Limb (tissue), 2 donors: Measurements from ENCODE around the gene SLC37A3.
"Not testable (repeated sequence)": the region's sequence is repeated elsewhere in the genome, so short reads cannot be mapped to it uniquely, and the experiment has no call there.

Source experiments
- DNase-seq, 2 donors: peaks; one replicate each; pipeline ENCODE4 v3.0.0-alpha.2; 2016; ENCODE audit errors: extremely low spot score in 2 of 2

SLC37A3 gene

DNA sequence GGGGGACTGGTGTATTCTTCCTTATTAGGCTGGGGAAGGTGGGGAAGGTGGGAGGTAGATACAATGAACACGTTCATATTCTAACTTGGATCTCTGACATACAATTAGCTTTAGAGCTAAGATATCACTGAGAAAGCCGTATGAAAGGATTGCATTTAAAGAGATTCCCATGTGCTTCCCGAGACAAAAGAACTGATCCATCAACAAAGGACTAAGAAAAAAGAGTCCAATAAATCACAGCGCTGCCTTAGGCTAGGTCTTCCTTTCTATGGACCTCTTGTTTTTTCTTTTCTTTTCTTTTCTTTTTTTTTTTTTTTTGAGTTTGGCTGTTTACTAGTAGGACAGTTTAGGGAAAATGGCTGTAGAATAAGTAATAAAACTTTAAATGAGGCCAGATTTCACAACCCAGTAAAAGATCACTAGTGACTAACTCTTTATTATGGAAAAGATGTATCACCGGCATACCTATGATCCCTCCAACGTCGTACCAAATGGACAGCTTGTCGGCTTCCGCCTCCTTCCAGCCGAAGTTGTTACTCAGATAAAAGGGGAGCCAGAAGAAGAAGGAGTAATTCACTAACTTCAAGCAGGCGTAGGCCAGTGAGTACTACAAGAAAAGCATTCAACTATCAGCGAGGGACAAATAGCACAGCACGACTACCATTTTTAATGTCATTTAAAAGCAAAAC is 50.0 kb downstream of the SLC37A3 start:
- DNase-seq = no peak

DNA sequence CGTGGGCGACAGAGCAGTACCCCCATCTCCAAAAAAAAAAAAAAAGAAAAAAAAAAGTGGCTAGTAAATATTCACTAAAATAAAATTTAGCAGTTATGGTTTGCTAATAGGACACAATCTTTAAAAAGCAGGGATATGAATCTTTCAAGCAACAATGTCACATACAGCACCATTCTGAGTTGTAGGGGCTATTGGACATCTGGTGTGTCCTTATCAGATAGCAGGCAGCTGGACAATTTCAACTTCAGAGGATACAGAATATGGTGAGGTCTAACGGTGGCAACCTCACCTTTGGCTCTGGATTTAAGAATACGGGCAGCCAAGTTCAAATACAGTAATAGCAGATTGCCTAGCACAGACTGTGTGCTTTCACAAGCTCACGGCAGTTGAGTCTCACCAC is 51.1 kb downstream of the SLC37A3 start:
- no peak for DNase-seq

DNA sequence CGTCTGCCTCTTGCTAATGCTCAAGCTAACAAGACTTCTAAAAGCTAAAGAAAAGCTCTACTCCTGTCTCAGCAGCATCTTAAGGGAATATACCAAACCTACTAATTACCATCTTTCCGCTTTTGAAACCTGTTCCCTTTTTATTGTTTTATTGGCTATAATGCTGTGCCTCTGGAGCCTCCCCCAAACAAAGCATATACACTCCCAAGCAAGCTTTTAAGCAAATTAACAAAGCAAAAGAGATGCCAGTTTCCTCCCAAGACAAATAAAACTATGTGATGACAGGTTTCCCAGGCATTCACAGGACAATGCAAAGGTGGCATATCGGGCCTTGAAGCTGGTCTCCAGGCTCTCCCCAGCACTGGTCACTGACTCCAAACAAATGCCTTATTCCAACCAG is 52.9 kb downstream of the SLC37A3 start:
- DNase-seq = no peak

DNA sequence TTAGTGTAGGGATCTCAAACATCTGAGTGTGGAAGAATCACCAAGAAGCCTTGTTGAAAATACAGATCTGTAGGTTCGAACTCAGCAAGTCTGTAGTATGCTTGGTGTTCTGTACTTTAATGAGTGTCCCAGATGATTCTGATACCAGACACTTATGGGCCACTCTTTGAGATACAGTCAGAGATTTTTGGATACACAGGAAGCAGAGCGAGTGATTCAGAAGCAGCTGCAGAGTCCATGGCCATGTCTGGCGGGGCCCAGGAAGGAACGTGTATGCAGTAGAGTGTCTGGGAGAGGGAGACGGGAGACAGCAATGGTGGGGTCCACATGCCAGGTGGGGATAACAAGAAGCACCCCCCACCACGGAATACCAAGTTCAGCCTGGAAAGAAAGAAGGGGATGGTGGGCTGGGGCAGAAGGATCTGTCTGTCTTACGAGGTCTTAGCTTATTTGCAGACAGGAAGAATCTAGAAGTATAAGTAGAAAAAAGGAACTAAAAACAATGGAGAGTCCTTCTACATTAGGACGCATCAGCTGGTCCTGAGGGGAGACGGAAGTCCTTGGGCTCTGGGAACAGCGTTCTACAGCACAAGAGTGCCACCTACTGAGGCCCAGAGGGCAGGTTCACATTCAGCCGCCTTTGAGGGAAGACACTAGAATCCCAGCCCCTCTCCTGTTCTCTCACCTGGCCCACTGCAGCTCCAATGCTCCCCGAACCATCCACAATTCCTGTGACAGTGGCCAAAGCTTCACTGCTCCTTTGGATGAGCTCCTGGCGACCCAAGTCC is 55.4 kb downstream of the SLC37A3 start:
- no peak for DNase-seq

DNA sequence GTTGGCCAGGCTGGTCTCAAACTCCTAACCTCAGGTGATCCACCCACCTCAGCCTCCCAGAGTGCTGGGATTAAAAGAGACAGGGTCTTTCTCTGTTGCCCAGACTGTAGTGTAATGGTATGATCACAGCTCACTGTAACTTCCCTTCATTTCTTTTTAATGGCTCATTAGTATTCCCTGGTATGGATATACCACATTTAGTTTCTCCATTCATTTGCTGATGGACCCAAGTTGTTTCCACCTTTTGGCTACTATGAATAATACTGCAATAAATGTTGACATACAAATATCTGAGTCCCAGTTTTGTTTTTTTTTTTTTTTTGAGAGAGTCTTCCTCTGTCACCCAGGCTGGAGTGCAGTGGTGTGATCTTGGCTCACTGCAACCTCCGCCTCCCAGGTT is 59.4 kb downstream of the SLC37A3 start:
- not testable (repeated sequence) for DNase-seq

DNA sequence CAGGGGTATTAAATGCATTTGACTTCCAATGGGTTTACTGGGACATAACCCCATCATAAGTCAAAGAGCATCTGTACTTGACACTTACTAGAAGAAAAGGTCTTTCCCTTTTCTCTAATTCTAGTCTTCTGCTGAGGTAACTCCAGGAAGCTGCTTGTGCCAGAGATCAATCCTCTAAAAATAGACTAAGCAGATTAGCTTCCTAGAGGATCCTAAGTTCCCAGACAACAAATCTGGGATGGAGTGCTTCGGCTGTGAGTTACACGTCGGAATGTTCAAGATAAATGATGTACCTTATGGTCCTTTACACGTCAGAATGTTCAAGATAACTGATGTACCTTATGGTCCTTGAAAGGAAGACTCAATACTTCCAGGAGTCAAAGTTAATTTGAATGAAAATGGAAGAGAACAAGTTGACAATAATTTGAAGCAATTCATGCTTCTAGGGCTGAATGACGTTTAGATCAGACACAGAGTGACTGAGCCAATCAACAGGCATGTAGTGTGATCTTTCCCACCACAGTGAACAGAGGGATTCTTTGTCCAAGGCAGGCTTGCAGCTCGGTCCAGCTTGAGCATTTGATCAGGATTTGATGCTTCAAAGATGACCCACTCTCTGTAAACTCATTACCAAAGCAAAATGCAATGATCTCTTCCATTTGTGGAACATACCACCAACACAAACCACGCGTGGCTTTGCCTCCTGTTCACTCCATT is 63.8 kb downstream of the SLC37A3 start:
- no peak for DNase-seq

DNA sequence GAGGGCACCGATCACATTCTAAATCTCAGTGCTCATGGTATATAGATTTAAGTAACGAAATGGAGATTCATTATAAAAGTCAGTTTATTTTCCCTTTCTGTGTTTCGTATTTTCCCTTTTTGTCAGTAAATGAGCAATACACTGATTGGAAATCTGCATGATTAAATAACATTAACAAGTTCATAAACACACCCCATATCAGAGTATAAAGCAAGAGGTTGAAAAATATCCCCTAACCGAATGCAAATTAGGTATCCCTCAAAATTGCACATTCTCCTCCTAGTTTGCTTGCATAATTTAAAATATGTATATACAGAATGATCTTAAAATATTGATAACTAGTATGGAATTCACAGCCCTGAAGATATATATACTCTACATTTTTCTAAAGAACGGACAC is 64.6 kb downstream of the SLC37A3 start:
- no peak for DNase-seq

DNA sequence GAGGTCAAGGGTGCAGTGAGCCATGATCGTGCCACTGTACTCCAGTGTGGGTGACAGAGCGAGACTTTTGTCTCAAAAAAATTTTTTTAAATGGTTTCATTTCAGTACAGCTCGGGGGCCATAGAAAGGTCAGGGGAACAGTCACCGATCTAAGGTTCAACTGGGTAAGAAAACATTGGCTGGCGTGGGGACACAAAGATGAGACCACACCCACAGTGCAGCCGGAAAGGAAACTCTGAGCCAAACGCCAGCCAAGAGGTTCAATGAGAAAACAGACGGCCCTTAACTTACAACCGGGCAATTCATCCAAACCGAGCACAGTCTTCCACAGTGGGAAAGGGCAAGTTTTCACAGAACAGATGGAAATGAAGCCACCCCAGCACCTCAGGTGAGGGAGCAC is 65.1 kb downstream of the SLC37A3 start:
- no peak for DNase-seq

DNA sequence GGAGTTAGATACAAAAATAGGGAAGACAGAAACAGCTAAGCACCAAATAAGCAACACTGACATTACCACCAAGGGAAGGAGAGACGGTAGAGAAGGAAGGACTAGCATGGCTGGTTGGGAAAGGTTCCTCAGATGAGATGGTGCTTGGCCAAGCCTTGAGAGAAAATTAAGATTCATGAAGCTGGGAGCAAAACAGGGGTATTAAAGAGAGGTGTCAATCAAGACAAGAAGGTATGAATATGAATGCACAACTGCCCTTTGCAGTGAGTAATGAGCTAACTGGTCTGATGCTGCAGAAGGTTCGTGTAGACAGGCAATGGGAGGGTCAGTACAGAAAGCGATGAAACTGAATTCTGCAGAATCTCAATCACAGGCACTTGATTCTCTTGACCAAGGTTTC is 67.7 kb downstream of the SLC37A3 start:
- no peak for DNase-seq

DNA sequence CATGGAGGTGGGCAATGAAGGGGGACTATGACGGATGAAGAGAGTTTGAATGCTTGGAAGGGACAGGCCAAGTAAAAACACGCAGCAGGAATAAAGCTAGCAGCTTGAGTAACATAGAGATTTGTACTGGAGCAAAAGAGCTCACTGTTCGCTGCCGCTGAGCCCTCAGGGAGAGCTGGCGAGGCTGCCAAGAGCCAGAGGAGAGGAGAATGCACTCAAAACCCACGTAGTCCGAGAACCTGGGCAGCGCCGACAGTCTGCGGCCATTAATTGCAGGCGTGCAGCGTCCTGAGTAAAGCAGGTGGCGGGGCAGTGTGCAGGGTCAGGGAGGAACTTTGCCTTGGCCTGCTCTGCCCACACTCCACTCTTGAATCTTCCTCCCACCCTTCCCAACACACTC is 68.2 kb downstream of the SLC37A3 start:
- DNase-seq = peak in 1 of 2 donors; percentile 39

DNA sequence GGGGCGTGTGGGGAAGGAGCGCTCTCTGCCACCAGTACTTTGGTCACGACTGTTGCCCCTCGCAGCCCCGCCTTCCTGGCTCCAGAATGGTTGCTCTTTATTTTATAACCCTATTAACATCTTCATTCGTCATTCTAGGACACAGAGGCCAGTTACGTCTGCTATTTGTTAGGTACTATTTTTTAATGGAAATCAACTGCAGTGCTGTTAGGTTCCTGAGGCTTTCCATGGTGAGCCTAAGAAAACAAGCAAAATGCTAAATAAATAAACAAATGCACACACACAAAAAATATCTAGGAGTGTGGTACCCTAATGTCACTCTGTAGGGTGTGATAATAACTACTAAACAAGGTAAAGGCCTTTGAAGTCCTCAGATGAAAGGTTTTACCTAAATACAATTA is 71.1 kb downstream of the SLC37A3 start:
- no peak for DNase-seq

DNA sequence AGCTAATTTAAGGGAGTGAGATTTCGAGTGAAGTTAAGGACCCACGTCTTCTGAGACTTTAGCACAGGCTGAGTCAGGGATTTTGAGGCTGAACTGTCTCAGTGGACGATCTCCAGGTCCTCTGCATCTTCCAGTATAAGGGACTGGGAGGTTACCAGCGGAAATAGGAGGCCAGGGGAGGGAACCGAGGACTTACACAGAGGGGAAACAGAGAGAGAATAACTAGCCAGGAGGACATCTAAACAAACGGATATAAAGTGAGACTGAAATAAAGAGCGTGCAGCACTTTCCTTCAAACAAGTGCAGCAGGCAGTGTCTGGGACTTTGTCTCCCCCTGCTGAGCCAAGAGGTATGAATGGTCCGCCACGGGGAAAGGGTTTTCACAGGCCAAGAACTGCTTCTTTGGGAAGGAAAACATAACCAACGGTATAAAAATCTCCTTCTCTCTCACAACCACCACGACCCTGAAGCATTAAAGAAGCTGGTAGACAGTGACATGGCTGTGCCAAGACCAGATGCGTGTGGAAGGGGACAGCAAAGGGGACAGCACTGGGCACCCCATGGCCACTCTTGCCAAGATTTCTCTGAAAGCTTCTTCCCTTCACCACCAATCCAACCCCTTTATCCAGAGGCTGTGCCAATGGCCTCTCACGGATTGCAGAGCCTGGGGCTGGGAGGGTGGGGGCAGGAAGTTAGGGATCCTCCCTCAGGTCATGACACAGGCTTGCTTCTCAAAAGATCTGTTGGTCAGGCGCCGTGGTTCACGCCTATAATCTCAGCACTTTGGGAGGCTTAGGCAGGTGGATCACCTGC is 72.0 kb downstream of the SLC37A3 start:
- peak; percentile 69 to 74 for DNase-seq

DNA sequence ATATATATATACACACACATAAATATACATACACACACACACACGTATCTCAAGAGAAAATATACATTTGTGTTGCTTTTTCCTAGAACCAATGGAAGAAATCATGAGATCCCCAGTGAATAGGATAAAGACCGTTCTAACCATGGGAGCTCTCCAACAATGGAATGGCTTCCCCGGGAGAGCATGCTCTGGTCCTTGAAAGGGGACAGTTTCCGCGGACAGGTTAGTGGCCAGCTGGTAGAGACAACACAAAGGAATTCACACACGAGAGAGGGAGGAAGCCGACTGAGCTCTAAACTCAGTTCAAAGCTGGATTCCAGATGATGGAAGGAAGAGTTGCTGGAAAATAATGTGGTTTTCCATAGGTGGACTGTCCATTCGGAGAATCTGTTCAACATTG is 72.7 kb downstream of the SLC37A3 start:
- no peak for DNase-seq

DNA sequence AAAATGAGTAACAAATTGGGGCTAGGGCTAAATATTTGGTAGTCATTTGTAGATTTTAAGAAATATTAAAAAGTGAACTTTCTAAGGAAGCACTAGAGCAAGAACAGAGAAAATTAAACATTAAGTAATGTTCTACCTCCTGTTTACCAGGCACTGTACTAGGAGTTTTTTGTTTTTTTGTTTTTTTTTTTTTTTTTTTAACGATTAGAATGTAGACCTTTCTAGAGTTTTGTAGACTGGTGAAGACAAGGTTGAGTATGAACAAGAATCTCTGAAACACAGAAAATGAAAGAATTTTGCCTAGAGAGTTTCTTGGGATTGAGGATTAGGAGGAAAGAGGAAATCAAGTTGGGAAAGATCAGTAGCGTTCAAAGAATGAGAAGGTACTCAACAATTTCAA is 73.6 kb downstream of the SLC37A3 start:
- DNase-seq = no peak

DNA sequence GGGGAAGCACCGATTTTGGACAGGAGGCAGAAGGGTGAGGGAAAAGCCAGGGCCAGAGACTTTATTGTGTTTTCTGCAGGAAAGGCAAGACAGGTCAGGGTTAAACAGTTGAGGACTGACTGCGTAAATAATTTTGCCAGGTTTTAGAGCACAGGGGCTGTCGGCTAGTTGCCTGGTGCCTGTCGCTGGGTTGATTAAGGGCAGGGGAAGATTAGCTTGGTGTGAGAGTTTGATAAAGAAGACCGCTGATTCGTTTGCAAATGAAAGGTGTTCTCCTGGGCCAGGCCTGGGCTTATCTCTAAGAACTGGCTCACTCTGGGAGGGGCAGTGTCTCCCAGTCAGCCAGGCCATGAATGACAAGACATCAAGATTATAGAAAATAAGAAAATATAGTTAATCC is 75.6 kb downstream of the SLC37A3 start:
- no peak for DNase-seq

DNA sequence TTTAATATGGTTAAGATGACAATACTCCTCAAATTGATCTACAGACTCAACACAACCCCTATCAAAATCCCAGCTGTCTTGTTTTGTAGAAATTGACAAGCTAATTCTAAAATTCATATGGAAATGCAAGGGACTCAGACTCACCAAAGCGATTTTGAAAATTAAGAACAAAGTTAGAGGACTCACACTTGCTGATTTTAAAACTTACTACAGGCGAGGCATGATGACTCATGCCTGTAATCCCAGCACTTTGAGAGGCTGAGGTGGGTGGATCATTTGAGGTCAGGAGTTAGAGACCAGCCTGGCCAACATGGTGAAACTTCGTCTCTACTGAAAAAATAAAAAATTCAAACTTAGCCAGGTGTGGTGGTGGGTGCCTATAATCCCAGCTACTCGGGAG is 78.3 kb downstream of the SLC37A3 start:
- DNase-seq = not testable (repeated sequence)

DNA sequence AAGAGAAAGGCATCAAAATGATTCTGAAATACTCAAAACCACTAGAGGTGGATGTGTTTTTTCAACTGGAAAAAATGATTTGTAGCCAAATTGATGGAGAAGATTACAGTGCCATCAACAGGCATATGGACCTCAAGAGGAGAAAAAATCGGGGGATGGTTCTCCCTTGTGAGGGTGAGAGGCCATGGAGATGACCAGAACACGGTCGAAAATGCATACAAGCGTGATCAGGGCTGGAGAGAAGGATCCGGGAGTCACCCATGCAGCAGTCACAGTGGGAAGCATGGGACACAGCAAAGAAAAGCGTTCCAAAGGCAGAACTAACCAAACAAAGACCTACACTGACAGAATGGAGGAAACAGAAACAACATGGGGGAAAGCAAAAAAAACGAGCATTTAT is 80.3 kb downstream of the SLC37A3 start:
- DNase-seq = no peak

DNA sequence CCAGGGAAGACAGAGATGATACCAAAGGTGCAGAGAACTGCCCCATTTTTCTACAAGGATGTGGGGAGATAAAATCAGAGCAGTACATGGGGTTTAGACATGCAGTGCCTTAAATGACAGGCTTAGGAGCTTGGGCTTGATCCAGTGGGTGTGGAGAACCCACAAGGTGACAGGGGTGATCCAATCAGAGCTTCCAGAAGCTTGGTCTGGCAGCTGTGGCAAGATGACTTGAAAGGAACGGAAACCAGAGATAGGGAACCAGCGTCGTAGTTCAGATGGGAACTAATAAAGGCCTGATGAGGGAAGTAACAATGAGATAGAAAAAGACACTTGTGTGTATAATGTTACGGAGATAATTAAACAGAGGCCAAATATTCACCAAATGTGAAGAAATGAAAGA is 80.7 kb downstream of the SLC37A3 start:
- no peak for DNase-seq

DNA sequence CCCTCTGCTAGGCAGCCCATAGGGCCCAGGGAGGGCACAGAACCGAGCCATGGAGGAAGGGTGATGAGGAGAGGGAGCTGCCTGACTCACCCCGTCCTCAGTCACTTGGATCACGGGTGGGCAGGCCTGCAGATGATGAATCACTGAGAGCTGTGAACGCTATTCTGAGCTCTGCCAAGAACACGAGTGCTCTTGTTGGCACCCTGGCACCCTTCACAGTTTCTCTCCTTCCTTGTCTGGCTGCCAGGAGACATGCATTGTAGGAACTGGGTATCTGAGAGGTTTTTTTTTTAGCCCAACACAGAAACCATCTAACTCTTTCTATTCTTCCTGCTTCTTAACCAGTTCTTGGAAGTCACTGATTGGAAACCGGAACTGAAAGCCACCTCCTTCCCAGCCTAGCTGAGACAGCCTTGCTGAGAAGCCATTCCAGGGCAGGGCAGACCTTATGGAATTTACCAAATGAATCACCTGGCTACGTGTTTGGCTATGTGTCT is 82.1 kb downstream of the SLC37A3 start:
- DNase-seq = no peak

DNA sequence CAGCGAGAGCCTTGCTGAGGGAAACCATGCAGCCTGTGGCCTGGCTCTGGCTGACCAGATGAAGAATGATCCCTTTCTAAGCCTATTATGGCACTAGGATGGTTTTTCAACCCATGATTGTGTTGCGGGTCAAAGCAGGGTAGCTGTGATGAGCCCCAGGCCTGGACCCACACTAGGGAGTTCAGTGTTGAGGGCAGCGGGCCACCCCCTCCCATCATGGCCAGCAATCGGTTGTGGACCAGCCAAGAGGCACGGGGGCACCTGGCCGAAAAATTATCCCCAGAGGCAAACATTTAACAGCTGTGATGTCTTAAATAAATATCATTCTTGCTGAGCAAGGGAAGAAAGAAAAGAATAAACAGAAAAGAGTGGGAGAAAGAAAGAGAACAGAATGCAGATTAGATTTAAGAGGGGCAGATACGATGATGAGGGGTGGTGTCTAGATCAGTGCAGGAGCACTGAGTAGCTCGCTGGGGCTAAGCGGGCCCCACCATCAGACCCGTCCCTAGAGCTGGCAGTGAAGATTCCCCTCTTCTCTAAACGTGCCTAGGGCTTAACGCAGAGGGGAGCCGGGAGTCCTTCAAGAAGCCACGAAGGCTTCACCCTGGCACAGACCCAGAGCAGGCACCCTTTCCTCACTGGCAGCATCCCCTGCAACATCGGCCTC is 82.7 kb downstream of the SLC37A3 start:
- no peak for DNase-seq
